Measurements from ENCODE around the gene PKP3. TPM values are rescaled to one million over a fixed set of nuclear protein-coding genes. Genes with fewer than 3 reads are reported as not detected.

Gene PKP3
- total RNA-seq, 3 donors from 2014 or later = 0.32 to 60.9 (median 36.7) TPM

- intact Hi-C loops (cut with DNase I; ENCODE audit: low total_unique reads) = no loop called here
- TF ChIP-seq CTCF (IDR thresholded peaks at IDR 0.05) (no peak), POLR2A (IDR thresholded peaks at IDR 0.05) (no peak), POLR2AphosphoS5 (IDR thresholded peaks at IDR 0.05) (no peak)
- DNase-seq (ENCODE audit: low spot score in 2 of 2) = no peak
- peak overlapping the region in 2 of 3 donors; percentile 55 to 79 for H3K4me3 ChIP-seq
- H3K27ac ChIP-seq = no peak overlapping the region
- H3K27me3 ChIP-seq = peaks cover 0 to 3% of the 10 kb centered on the region in 2 donors
- no peaks in the 10 kb centered on the region for H3K36me3 ChIP-seq
- peaks cover 10 to 12% of the 10 kb centered on the region in 2 donors for H3K4me1 ChIP-seq
- peaks cover 7 to 10% of the 10 kb centered on the region in 2 donors for H3K9me3 ChIP-seq
Measured at GRCh38 chr11:391117-392017, 2.6 kb upstream of the PKP3 start.

GRCh38 chr11:392102-392777, 1.8 kb upstream of the PKP3 start:
- peak overlapping the region in 2 of 3 donors; percentile 55 to 79 for H3K4me3 ChIP-seq
- peak overlapping the region; percentile 92 to 94 for H3K27ac ChIP-seq
- no peak for TF ChIP-seq CTCF (IDR thresholded peaks at IDR 0.05)
- TF ChIP-seq POLR2AphosphoS5 (IDR thresholded peaks at IDR 0.05) = no peak
- H3K36me3 ChIP-seq = no peaks in the 10 kb centered on the region
- H3K4me1 ChIP-seq = peaks cover 10 to 16% of the 10 kb centered on the region in 2 donors
- no peak for DNase-seq (ENCODE audit: low spot score in 2 of 2)
- H3K9me3 ChIP-seq = peaks cover 0 to 3% of the 10 kb centered on the region in 2 donors
- intact Hi-C loops (cut with DNase I; ENCODE audit: low total_unique reads) = no loop called here
- H3K27me3 ChIP-seq = peaks cover 0 to 3% of the 10 kb centered on the region in 2 donors

DNA sequence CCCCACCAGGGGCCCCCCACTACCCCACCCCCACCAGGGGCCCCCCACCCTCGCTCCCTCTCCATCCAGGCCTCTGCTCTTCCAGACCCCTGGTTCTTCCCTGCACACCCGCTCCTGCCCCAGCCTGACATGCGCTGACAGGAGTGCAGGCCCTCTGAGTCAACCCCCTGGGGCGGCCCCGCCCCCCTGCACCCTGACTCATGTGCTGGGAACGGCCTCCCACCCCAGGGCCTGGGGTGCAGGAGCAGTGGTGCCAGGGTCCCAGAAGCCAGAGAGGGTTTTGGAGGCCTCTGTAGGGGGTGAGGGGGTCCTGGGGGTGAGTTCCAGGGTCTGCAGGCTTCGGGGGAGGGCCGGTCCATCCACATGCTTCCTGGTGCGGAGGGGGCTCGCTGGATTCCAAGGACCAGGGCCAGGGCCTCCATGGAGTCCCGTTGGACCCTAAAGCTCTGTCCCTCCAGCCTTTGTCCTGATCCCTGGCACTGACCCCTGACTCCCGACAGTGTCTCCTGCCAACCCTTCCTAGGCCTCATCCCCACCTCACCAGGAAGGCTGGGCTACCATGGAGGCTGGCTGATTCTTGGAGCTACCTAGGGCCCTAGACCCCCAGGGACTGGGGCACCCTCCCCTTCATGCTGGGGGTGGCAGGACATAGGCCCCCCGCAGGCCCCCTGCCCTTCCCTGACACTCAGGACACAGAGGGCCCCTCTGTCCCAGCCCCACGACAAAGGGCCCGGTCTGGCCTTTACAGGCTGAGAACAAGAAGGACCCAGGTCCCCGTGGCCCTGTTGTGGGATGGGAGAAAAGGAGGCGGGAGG, 583 bp upstream of the PKP3 start:
- Histone ChIP-seq H3K4me1 (peaks cover 10 to 16% of the 10 kb centered on the region in 2 donors), H3K4me3 (peak overlapping the region in 2 of 3 donors; percentile 55 to 79), H3K36me3 (no peaks in the 10 kb centered on the region), H3K27me3 (peaks cover 0 to 3% of the 10 kb centered on the region in 2 donors), H3K27ac (peak overlapping the region; percentile 92 to 94), H3K9me3 (no peaks in the 10 kb centered on the region)
- TF ChIP-seq POLR2AphosphoS5 (IDR thresholded peaks at IDR 0.05) (no peak), POLR2A (IDR thresholded peaks at IDR 0.05) (no peak), CTCF (IDR thresholded peaks at IDR 0.05) (no peak)
- DNase-seq (ENCODE audit: low spot score in 2 of 2) = peak; percentile 87 to 90
- intact Hi-C loops (cut with DNase I; ENCODE audit: low total_unique reads) = no loop called here

DNA sequence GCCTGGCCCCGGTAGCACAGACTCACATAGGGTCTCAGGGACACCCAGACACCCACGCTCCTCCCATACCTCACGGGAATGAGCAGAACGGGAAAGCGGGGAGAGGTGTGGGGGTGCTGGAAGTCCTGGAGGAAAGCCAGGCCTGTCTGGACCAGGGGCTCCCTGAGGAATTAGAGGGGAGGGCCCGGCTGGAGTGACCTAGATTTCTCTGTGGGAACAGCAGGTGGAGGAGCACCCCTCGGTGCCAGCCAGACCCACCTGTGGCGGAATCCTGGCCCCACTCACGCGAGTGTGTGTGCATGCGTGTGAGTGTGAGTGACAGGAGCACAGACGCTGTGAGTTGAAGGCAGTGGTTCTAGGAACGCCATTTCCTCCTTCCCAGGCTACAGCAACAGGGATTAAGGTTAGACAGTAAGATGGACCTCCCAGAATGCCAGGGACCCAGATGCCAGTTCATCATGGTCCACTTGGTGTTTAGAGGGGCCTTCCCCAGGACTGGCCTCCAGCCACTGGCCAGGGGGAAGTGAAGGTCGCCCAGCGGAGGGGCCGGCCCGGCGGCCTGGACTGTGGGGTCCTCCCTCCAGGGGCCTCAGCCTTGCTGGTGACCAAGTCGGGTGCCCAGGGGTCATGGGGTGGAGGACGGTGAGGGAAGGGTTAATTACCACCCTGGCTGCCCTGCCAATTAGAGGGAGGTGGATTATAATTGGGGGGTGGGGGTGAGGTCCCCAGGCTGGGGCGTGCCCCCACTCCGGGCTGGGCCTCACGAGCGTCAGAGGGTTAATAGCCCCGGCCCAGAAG, 1.0 kb downstream of the PKP3 start:
- peaks cover 10 to 16% of the 10 kb centered on the region in 2 donors for H3K4me1 ChIP-seq
- peak overlapping the region; percentile 92 to 94 for H3K27ac ChIP-seq
- H3K4me3 ChIP-seq = peak overlapping the region in 2 of 3 donors; percentile 55 to 79
- no peaks in the 10 kb centered on the region for H3K36me3 ChIP-seq
- TF ChIP-seq POLR2A (IDR thresholded peaks at IDR 0.05) = no peak
- TF ChIP-seq CTCF (IDR thresholded peaks at IDR 0.05) = no peak
- no peak for TF ChIP-seq POLR2AphosphoS5 (IDR thresholded peaks at IDR 0.05)
- intact Hi-C loops (cut with DNase I; ENCODE audit: low total_unique reads) = no loop called here
- DNase-seq (ENCODE audit: low spot score in 2 of 2) = no peak
- H3K27me3 ChIP-seq = peaks cover 1 to 6% of the 10 kb centered on the region in 2 donors
- H3K9me3 ChIP-seq = no peaks in the 10 kb centered on the region

Measured in breast epithelium (tissue), 4 donors.